ENCODE data around the gene TAS2R39. TPM values are rescaled to one million over a fixed set of nuclear protein-coding genes. Genes with fewer than 3 reads are reported as not detected.

TAS2R39 gene
- total RNA-seq, 1 experiment from 2014 or later, result not detected

- peaks cover 19% of the 10 kb centered on the region for H3K27me3 ChIP-seq (replicated peaks; ENCODE audit: insufficient read depth, low read depth, low read length, poor library complexity)
- POLR2A ChIA-PET (ENCODE audit: low non-redundant PET), result no interaction called here
- no peaks in the 10 kb centered on the region for H3K4me1 ChIP-seq (ENCODE audit: insufficient read depth, low read length, poor library complexity, severe bottlenecking)
- no peak overlapping the region for H3K27ac ChIP-seq (ENCODE audit: low read depth, low read length, poor library complexity, severe bottlenecking)
- no peaks in the 10 kb centered on the region for H3K9me3 ChIP-seq (ENCODE audit: low read depth, low read length, poor library complexity, severe bottlenecking)
- TF ChIP-seq, protein P1, sequence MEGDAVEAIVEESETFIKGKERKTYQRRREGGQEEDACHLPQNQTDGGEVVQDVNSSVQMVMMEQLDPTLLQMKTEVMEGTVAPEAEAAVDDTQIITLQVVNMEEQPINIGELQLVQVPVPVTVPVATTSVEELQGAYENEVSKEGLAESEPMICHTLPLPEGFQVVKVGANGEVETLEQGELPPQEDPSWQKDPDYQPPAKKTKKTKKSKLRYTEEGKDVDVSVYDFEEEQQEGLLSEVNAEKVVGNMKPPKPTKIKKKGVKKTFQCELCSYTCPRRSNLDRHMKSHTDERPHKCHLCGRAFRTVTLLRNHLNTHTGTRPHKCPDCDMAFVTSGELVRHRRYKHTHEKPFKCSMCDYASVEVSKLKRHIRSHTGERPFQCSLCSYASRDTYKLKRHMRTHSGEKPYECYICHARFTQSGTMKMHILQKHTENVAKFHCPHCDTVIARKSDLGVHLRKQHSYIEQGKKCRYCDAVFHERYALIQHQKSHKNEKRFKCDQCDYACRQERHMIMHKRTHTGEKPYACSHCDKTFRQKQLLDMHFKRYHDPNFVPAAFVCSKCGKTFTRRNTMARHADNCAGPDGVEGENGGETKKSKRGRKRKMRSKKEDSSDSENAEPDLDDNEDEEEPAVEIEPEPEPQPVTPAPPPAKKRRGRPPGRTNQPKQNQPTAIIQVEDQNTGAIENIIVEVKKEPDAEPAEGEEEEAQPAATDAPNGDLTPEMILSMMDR (conservative IDR thresholded peaks at IDR 0.05; ENCODE audit: low read depth, low read length), result no peak
- no peak for TF ChIP-seq EZH2 (IDR thresholded peaks at IDR 0.05; ENCODE audit: borderline replicate concordance, low read depth, low read length, poor library complexity, severe bottlenecking)
- CTCF ChIA-PET, result no interaction called here
- DNase-seq (ENCODE audit: low spot score), result no peak
- H3K4me3 ChIP-seq (ENCODE audit: low read depth, low read length, poor library complexity, severe bottlenecking), result no peak overlapping the region
- no TSS peak for BruUV-seq (replicated peaks)
- no peaks in the 10 kb centered on the region for H3K36me3 ChIP-seq (ENCODE audit: insufficient read depth, low read length, poor library complexity, severe bottlenecking)
- intact Hi-C loops (cut with micrococcal nuclease; ENCODE audit: unreplicated experiment), result no loop called here
Observed at GRCh38 chr7:143181349-143181748, 1.9 kb upstream of the TAS2R39 start.

GRCh38 chr7:143185551-143185950 is 2.3 kb downstream of the TAS2R39 start:
- Histone ChIP-seq H3K9me3 (ENCODE audit: low read depth, low read length, poor library complexity, severe bottlenecking) (no peaks in the 10 kb centered on the region), H3K36me3 (ENCODE audit: insufficient read depth, low read length, poor library complexity, severe bottlenecking) (no peaks in the 10 kb centered on the region), H3K27me3 (replicated peaks; ENCODE audit: insufficient read depth, low read depth, low read length, poor library complexity) (peaks cover 22% of the 10 kb centered on the region), H3K4me1 (ENCODE audit: insufficient read depth, low read length, poor library complexity, severe bottlenecking) (no peaks in the 10 kb centered on the region), H3K27ac (ENCODE audit: low read depth, low read length, poor library complexity, severe bottlenecking) (no peak overlapping the region), H3K4me3 (ENCODE audit: low read depth, low read length, poor library complexity, severe bottlenecking) (no peak overlapping the region)
- TF ChIP-seq EZH2 (IDR thresholded peaks at IDR 0.05; ENCODE audit: borderline replicate concordance, low read depth, low read length, poor library complexity, severe bottlenecking), result no peak
- TF ChIP-seq, protein P1 (conservative IDR thresholded peaks at IDR 0.05; ENCODE audit: low read depth, low read length), result no peak
- no peak for DNase-seq (ENCODE audit: low spot score)
- intact Hi-C loops (cut with micrococcal nuclease; ENCODE audit: unreplicated experiment), result no loop called here
- ChIA-PET POLR2A (ENCODE audit: low non-redundant PET) (no interaction called here), CTCF (no interaction called here)
- no TSS peak for BruUV-seq (replicated peaks)

DNA sequence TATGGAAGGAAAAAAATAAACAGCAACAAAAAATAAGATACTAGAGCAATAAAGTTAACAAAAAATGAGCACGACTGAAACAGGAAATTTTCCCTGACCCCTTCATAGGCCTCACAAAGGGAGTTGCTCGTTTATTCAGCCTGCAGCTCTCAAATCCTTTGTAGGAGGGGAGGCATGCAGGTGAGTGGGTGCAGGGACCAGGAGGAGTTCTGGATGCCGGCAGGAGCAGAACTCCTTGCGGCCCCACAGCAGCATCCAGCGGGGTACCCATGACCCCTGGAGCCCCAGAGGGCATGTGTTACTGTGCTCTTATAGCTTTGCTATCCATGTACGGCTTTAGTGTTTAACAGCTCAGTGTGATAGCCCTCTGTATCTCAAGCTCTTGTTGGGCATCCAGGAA is 5.8 kb downstream of the TAS2R39 start:
- intact Hi-C loops (cut with micrococcal nuclease; ENCODE audit: unreplicated experiment), result no loop called here
- H3K9me3 ChIP-seq (ENCODE audit: low read depth, low read length, poor library complexity, severe bottlenecking), result no peaks in the 10 kb centered on the region
- ChIA-PET CTCF (no interaction called here), POLR2A (ENCODE audit: low non-redundant PET) (no interaction called here)
- peaks cover 22% of the 10 kb centered on the region for H3K27me3 ChIP-seq (replicated peaks; ENCODE audit: insufficient read depth, low read depth, low read length, poor library complexity)
- TF ChIP-seq, protein P1 (conservative IDR thresholded peaks at IDR 0.05; ENCODE audit: low read depth, low read length), result no peak
- no peaks in the 10 kb centered on the region for H3K36me3 ChIP-seq (ENCODE audit: insufficient read depth, low read length, poor library complexity, severe bottlenecking)
- no peak overlapping the region for H3K27ac ChIP-seq (ENCODE audit: low read depth, low read length, poor library complexity, severe bottlenecking)
- H3K4me1 ChIP-seq (ENCODE audit: insufficient read depth, low read length, poor library complexity, severe bottlenecking), result no peaks in the 10 kb centered on the region
- no peak overlapping the region for H3K4me3 ChIP-seq (ENCODE audit: low read depth, low read length, poor library complexity, severe bottlenecking)
- no TSS peak for BruUV-seq (replicated peaks)
- DNase-seq (ENCODE audit: low spot score), result no peak
